Endodermal cell (in vitro differentiated cells): ENCODE measurements around the gene PTPRT. TPM values are rescaled to one million over a fixed set of nuclear protein-coding genes. Genes with fewer than 3 reads are reported as not detected.
"Not testable (repeated sequence)": the region's sequence is repeated elsewhere in the genome, so short reads cannot be mapped to it uniquely, and the experiment has no call there.

Experiments used
- DNase-seq: peaks from one replicate; pipeline ENCODE4 v3.0.0-alpha.2; 2017
- H3K27ac ChIP-seq: 2 replicates; pipeline ENCODE4 v1.5.1; 2013; ENCODE audit warnings: mild to moderate bottlenecking, low read depth, low read length, moderate library complexity
- H3K27me3 ChIP-seq: 2 replicates; pipeline ENCODE4 v1.6.1; 2013; ENCODE audit warnings: mild to moderate bottlenecking, low read length, moderate library complexity; ENCODE audit not compliant: insufficient read depth, control insufficient read depth, poor library complexity, severe bottlenecking
- H3K36me3 ChIP-seq: 2 replicates; pipeline ENCODE4 v1.7.0; 2013; ENCODE audit warnings: mild to moderate bottlenecking, low read length, moderate library complexity; ENCODE audit not compliant: control insufficient read depth, insufficient read depth
- H3K4me1 ChIP-seq: one replicate; pipeline ENCODE4 v1.7.0; 2013; ENCODE audit warnings: low read length; ENCODE audit not compliant: control insufficient read depth, insufficient read depth
- H3K4me3 ChIP-seq: 2 replicates; pipeline ENCODE4 v1.5.1; 2013; ENCODE audit warnings: mild to moderate bottlenecking, low read length, moderate library complexity
- H3K9ac ChIP-seq: 2 replicates; pipeline ENCODE4 v1.6.1; 2013; ENCODE audit warnings: mild to moderate bottlenecking, low read length, moderate library complexity; ENCODE audit not compliant: poor library complexity, severe bottlenecking; ENCODE audit errors: extremely low read depth
- H3K9me3 ChIP-seq: 2 replicates; pipeline ENCODE4 v1.6.1; 2013; ENCODE audit warnings: mild to moderate bottlenecking, low read length, moderate library complexity; ENCODE audit not compliant: control insufficient read depth
- H3K27ac Mint-ChIP-seq: 2 replicates; pipeline ENCODE4 v1.8.0; 2020; ENCODE audit warnings: mixed read lengths
- H3K27me3 Mint-ChIP-seq: 2 replicates; pipeline ENCODE4 v1.8.0; 2021; ENCODE audit warnings: mild to moderate bottlenecking, mixed read lengths; ENCODE audit not compliant: insufficient read depth
- H3K36me3 Mint-ChIP-seq: 2 replicates; pipeline ENCODE4 v1.8.0; 2020; ENCODE audit warnings: low read depth, mixed read lengths
- H3K4me1 Mint-ChIP-seq: 2 replicates; pipeline ENCODE4 v1.8.0; 2020; ENCODE audit warnings: mixed read lengths
- H3K4me3 Mint-ChIP-seq: 2 replicates; pipeline ENCODE4 v1.8.0; 2020; ENCODE audit warnings: mild to moderate bottlenecking, moderate library complexity, mixed read lengths
- H3K9me3 Mint-ChIP-seq: 2 replicates; pipeline ENCODE4 v1.8.0; 2020; ENCODE audit warnings: mild to moderate bottlenecking, mixed read lengths
- WGBS, 2 experiments: methylation state at CpG; one replicate each; pipeline versions ENCODE4 v1.1.5 to v1.1.7; 2013; ENCODE audit warnings: missing lambda C conversion rate in 2 of 2, mixed read lengths in 1 of 2; ENCODE audit not compliant: insufficient coverage in 1 of 2, insufficient read length in 1 of 2; 5-methylcytosine and 5-hydroxymethylcytosine counted together
- total RNA-seq, 2 donors: library from RNA; stranded (reverse); fragmentation: NEBNext Ultra II Directional in 1 of 2; extraction: Animal tissue kit (Norgen Biotek cat#: 25700) in 1 of 2; gene quantifications; 2 replicates in 1 of 2; 3 replicates in 1 of 2; pipeline ENCODE4 v1.2.1, GENCODE V29; 2021
- TF ChIP-seq, protein P1 (sequence below): fragments of 200-600 bp; sonication (generic); conservative IDR thresholded peaks from 2 replicates; pipeline ENCODE4 v1.5.0; 2021; ENCODE audit warnings: antibody characterized with exemption, mild to moderate bottlenecking

Gene PTPRT
- total RNA-seq, 2 donors from 2014 or later, result 2.3 to 2.7 TPM

DNA sequence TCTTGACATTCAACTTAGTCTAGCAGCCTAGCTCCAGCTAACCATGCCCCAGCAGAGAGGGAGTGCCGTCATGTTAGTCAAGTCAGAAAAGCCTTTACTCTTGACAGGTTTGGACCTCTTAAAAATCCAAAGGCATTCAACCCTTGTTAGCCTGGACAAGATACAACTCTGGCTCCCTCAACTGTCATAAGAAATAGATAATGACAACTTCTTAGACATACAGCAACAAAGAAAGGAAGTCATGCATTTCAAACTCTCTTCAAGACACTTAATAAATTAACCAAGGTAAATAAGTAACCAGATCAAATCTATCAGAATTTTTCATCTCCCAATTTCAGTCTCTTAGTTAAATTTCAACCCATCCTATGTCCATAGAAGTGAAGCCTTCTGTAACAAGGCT, 22.7 kb downstream of the PTPRT start:
- no peaks in the 10 kb centered on the region for H3K36me3 Mint-ChIP-seq
- no peak overlapping the region for H3K27ac Mint-ChIP-seq
- no peaks in the 10 kb centered on the region for H3K4me1 Mint-ChIP-seq
- Histone ChIP-seq H3K4me3 (no peak overlapping the region), H3K4me1 (no peaks in the 10 kb centered on the region), H3K27ac (no peak overlapping the region), H3K9ac (no peak overlapping the region), H3K27me3 (peaks cover 21% of the 10 kb centered on the region), H3K36me3 (no peaks in the 10 kb centered on the region), H3K9me3 (no peaks in the 10 kb centered on the region)
- H3K4me3 Mint-ChIP-seq, result no peak overlapping the region
- peaks cover 34% of the 10 kb centered on the region for H3K27me3 Mint-ChIP-seq
- TF ChIP-seq, protein P1, sequence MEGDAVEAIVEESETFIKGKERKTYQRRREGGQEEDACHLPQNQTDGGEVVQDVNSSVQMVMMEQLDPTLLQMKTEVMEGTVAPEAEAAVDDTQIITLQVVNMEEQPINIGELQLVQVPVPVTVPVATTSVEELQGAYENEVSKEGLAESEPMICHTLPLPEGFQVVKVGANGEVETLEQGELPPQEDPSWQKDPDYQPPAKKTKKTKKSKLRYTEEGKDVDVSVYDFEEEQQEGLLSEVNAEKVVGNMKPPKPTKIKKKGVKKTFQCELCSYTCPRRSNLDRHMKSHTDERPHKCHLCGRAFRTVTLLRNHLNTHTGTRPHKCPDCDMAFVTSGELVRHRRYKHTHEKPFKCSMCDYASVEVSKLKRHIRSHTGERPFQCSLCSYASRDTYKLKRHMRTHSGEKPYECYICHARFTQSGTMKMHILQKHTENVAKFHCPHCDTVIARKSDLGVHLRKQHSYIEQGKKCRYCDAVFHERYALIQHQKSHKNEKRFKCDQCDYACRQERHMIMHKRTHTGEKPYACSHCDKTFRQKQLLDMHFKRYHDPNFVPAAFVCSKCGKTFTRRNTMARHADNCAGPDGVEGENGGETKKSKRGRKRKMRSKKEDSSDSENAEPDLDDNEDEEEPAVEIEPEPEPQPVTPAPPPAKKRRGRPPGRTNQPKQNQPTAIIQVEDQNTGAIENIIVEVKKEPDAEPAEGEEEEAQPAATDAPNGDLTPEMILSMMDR, result no peak
- no peaks in the 10 kb centered on the region for H3K9me3 Mint-ChIP-seq
- 92 to 100% methylated on average over 1 of the region's 1 CpG for WGBS, 2 experiments
- DNase-seq, result no peak

DNA sequence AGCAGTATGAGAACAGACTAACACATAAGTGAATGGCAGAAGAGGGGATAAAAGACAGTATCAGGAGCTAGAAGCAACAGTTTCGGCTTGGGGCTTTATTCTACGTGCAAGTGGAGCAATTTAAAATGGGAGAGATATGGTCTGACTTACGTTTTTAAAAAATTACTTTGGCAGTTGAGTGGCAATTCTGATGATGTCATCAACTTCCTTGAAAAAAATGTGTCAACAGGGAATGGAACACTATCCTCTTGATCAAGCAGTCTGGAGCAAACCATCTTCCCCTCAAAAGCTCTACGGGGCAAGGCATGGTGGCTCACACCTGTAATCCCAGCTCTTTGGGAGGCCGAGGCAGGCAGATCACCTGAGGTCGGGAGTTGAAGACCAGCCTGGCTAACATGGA, 24.1 kb downstream of the PTPRT start:
- Histone ChIP-seq H3K4me1 (no peaks in the 10 kb centered on the region), H3K4me3 (no peak overlapping the region), H3K36me3 (no peaks in the 10 kb centered on the region), H3K27ac (no peak overlapping the region), H3K27me3 (peaks cover 15% of the 10 kb centered on the region), H3K9me3 (no peaks in the 10 kb centered on the region), H3K9ac (no peak overlapping the region)
- Mint-ChIP-seq H3K9me3 (no peaks in the 10 kb centered on the region), H3K4me3 (no peak overlapping the region), H3K27ac (no peak overlapping the region), H3K27me3 (peaks cover 23% of the 10 kb centered on the region), H3K36me3 (no peaks in the 10 kb centered on the region), H3K4me1 (no peaks in the 10 kb centered on the region)
- WGBS, 2 experiments, result 89 to 95% methylated on average over 4 to 6 of the region's 6 CpGs
- TF ChIP-seq, protein P1, result no peak
- DNase-seq, result no peak

DNA sequence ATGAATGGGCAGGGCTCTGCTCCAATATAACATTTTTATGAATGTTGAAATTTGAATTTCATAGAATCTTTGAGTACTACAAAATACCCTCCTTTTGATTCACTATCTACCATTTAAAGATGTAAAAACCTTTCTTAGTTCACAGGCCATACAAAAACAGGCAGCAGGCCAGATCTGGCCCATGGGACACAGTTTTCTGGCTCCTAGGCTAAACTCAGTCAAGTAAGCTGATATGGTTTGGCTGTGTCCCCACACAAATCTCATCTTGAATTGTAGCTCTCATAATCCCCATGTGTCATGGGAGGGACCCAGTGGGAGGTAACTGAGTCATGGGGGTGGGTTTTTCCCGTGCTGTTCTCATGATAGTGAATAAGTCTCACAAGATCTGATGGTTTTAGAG, 25.0 kb downstream of the PTPRT start:
- not testable (repeated sequence) for DNase-seq, H3K9me3 Mint-ChIP-seq, H3K4me3 Mint-ChIP-seq, H3K9me3 ChIP-seq, H3K27ac ChIP-seq, H3K4me3 ChIP-seq, H3K4me1 ChIP-seq, H3K4me1 Mint-ChIP-seq, H3K36me3 Mint-ChIP-seq, H3K36me3 ChIP-seq, H3K9ac ChIP-seq, H3K27ac Mint-ChIP-seq
- H3K27me3 ChIP-seq, result peaks cover 15% of the 10 kb centered on the region
- 100% methylated on average over 1 of the region's 1 CpG; no CpG with 5 or more reads in 1 of the 2 experiments for WGBS, 2 experiments
- H3K27me3 Mint-ChIP-seq, result peaks cover 18% of the 10 kb centered on the region

DNA sequence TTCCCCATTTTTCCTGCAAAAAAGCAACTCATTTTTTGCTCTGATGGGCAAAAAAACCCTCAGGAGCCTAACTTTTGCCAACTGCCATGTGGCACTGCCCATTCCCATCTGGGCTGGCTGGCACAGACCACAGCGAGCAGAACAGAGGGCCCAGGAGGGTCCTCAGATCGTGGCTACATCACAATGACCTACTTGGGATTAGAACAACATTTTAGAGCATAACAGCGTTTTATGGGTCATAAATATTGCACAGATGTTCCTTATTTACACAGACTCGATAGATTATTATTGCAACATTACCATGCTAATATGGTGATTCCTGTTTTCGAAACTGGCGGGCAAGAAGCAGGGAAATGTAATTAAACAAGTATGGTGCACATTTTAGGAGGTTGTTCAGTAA, 28.0 kb downstream of the PTPRT start:
- no peaks in the 10 kb centered on the region for H3K27me3 ChIP-seq
- Mint-ChIP-seq H3K4me3 (no peak overlapping the region), H3K27me3 (peaks cover 10% of the 10 kb centered on the region), H3K36me3 (no peaks in the 10 kb centered on the region), H3K27ac (no peak overlapping the region), H3K9me3 (no peaks in the 10 kb centered on the region), H3K4me1 (no peaks in the 10 kb centered on the region)
- no peaks in the 10 kb centered on the region for H3K36me3 ChIP-seq
- DNase-seq, result no peak
- TF ChIP-seq, protein P1, result no peak
- no peak overlapping the region for H3K27ac ChIP-seq
- H3K9me3 ChIP-seq, result no peaks in the 10 kb centered on the region
- H3K4me3 ChIP-seq, result no peak overlapping the region
- H3K4me1 ChIP-seq, result no peaks in the 10 kb centered on the region
- no peak overlapping the region for H3K9ac ChIP-seq
- WGBS, 2 experiments, result 94 to 95% methylated on average over 4 of the region's 6 CpGs
